Measurements from ENCODE around the gene ARMC8. TPM values are rescaled to one million over a fixed set of nuclear protein-coding genes. Genes with fewer than 3 reads are reported as not detected.

The ARMC8 gene
- total and polyA plus RNA-seq, 2 of the 8 experiments (the other 6 are each of a cell fraction or from before 2014, with no cell fraction given) = 47.3 to 58.5 TPM

GRCh38 chr3:138336454-138336999 lies 149.4 kb downstream of the ARMC8 start:
- Histone ChIP-seq H3K79me2 (ENCODE audit: control insufficient read depth in 1 of 2, insufficient read depth in 2 of 2, low read length in 2 of 2) (no peaks in the 10 kb centered on the region), H3K56ac (replicated peaks; ENCODE audit: insufficient read length, low read depth, low read length) (no peak overlapping the region), H3K9me3 (ENCODE audit: insufficient read depth in 2 of 2, low read depth in 1 of 2, low read length in 1 of 2) (no peaks in the 10 kb centered on the region), H3K18ac (ENCODE audit: extremely low read depth, low read length) (no peak overlapping the region), H3K27me3 (replicated peaks in 1 of 4; ENCODE audit: control insufficient read depth in 3 of 4, extremely low read depth in 1 of 4, insufficient read depth in 3 of 4, low read length in 3 of 4) (no peaks in the 10 kb centered on the region), H4K5ac (ENCODE audit: insufficient read length, low read depth, low read length) (no peak overlapping the region), H4K20me1 (replicated peaks in 1 of 2; ENCODE audit: control insufficient read depth in 1 of 2, insufficient read depth in 2 of 2, low read length in 2 of 2) (no peaks in the 10 kb centered on the region), H3K23ac (ENCODE audit: insufficient read length) (no peak overlapping the region), H3K23me2 (ENCODE audit: low read depth, low read length) (no peaks in the 10 kb centered on the region), H3K14ac (ENCODE audit: insufficient read length) (no peak overlapping the region), H2BK20ac (ENCODE audit: low read length) (0 out of 2 replicates have a peak overlapping the region, but pooled peaks have one; percentile 49), H2BK5ac (ENCODE audit: low read depth, low read length) (no peak overlapping the region), H3K9ac (replicated peaks in 1 of 4; ENCODE audit: extremely low read depth in 1 of 4, low read depth in 3 of 4, low read length in 3 of 4) (no peak overlapping the region), H3K4ac (replicated peaks; ENCODE audit: insufficient read length, low read depth, low read length) (no peak overlapping the region), H2BK15ac (ENCODE audit: low read length) (no peak overlapping the region), H3K4me2 (ENCODE audit: insufficient read depth in 1 of 2, low read depth in 2 of 2, low read length in 2 of 2) (peak overlapping the region in 1 of 2 experiments; percentile 24; a peak in 1 of 4 replicates), H2BK12ac (ENCODE audit: low read depth, low read length) (no peak overlapping the region), H3K4me3 (ENCODE audit: extremely low read depth in 1 of 4, insufficient read depth in 2 of 4, low read depth in 3 of 4, low read length in 4 of 4) (no peak overlapping the region; a peak in 1 of 8 replicates), H2BK120ac (replicated peaks; ENCODE audit: low read depth, low read length) (no peak overlapping the region), H4K91ac (replicated peaks; ENCODE audit: insufficient read length, low read length) (no peak overlapping the region), H3K79me1 (ENCODE audit: low read depth, low read length) (no peaks in the 10 kb centered on the region), H3K4me1 (replicated peaks in 1 of 4; ENCODE audit: control insufficient read depth in 3 of 4, insufficient read depth in 4 of 4, low read length in 3 of 4) (peaks cover 0 to 14% (median 3%) of the 10 kb centered on the region in 4 experiments; a peak in 4 of 7 replicates), H4K8ac (ENCODE audit: extremely low read depth, insufficient read depth, low read length) (no peak overlapping the region), H3K27ac (ENCODE audit: low read depth, low read length) (no peak overlapping the region), H3K36me3 (ENCODE audit: control insufficient read depth in 2 of 4, insufficient read depth in 4 of 4, low read length in 3 of 4) (no peaks in the 10 kb centered on the region), H2AK5ac (ENCODE audit: low read depth, low read length) (no peak overlapping the region), H2AFZ (ENCODE audit: low read length) (no peak overlapping the region)
- ChIA-PET POLR2A (ENCODE audit: partially characterized antibody) (interaction anchor here (1.1 to 1.8 kb wide), 2 partner anchors 9 to 12 kb away, joined by 3 to 7 read pairs; partner anchors contain the start of gene MRAS), CTCF (ENCODE audit: partially characterized antibody) (interaction anchor here (0.8 to 3.7 kb wide), 10 partner anchors 9 to 600 kb away, joined by 3 to 17 read pairs (median 5); partner anchors contain the start of genes DZIP1L and MRAS)
- no peak for DNase-seq (ENCODE audit: low read depth in 1 of 2, low spot score in 2 of 2)
- FAIRE-seq = peak; percentile 91
- TF ChIP-seq HDAC2 (IDR thresholded peaks at IDR 0.05; ENCODE audit: borderline replicate concordance in 1 of 2, low read depth in 2 of 2, low read length in 2 of 2) (no peak), GTF2F1 (IDR thresholded peaks at IDR 0.05; ENCODE audit: borderline replicate concordance, low read depth, low read length) (no peak), MAX (IDR thresholded peaks at IDR 0.05) (peak; percentile 62), TCF12 (IDR thresholded peaks at IDR 0.05; ENCODE audit: low read depth, low read length) (no peak), SUZ12 (IDR thresholded peaks at IDR 0.05; ENCODE audit: low read length) (no peak), GABPA (IDR thresholded peaks at IDR 0.05; ENCODE audit: borderline replicate concordance, insufficient read depth, low read length) (no peak), MAFK (IDR thresholded peaks at IDR 0.05; ENCODE audit: low read depth, low read length) (no peak)
- WGBS, 2 experiments (ENCODE audit: extremely low coverage in 1 of 2, insufficient coverage in 1 of 2, insufficient read length in 1 of 2, insufficient replicate concordance in 2 of 2, low coverage in 1 of 2, low lambda C conversion rate in 2 of 2, missing lambda C conversion rate in 1 of 2) = 45% methylated on average over 4 of the region's 4 CpGs; no CpG with 5 or more reads in 1 of the 2 experiments

Measured in H1 (cell line).